ENCODE measurements around the gene STK24. TPM values are rescaled to one million over a fixed set of nuclear protein-coding genes. Genes with fewer than 3 reads are reported as not detected.
"Not testable (repeated sequence)": the region's sequence is repeated elsewhere in the genome, so short reads cannot be mapped to it uniquely, and the experiment has no call there.

The STK24 gene
- total RNA-seq, 1 experiment from 2014 or later = 82.1 TPM

GRCh38 chr13:98569494-98570367, 7.2 kb downstream of the STK24 start:
- not testable (repeated sequence) for H3K27me3 ChIP-seq
- H3K36me3 ChIP-seq = peaks cover 20% of the 10 kb centered on the region

GRCh38 chr13:98568918-98569317, 8.0 kb downstream of the STK24 start:
- DNase-seq = no peak
- H3K9me3 ChIP-seq = no peaks in the 10 kb centered on the region
- H3K27me3 ChIP-seq = no peaks in the 10 kb centered on the region
- H3K4me3 ChIP-seq = no peak overlapping the region
- H3K36me3 ChIP-seq = peaks cover 20% of the 10 kb centered on the region

More at GRCh38 chr13:98569494-98570367, 7.2 kb downstream of the STK24 start:
- not testable (repeated sequence) for H3K4me3 ChIP-seq, H3K9me3 ChIP-seq
- DNase-seq = peak; percentile 43

- Histone ChIP-seq H3K9me3 (no peaks in the 10 kb centered on the region), H3K36me3 (peaks cover 14% of the 10 kb centered on the region), H3K4me3 (no peak overlapping the region), H3K27me3 (no peaks in the 10 kb centered on the region)
- no peak for DNase-seq
Measured at GRCh38 chr13:98567140-98567539, 9.8 kb downstream of the STK24 start.

DNA sequence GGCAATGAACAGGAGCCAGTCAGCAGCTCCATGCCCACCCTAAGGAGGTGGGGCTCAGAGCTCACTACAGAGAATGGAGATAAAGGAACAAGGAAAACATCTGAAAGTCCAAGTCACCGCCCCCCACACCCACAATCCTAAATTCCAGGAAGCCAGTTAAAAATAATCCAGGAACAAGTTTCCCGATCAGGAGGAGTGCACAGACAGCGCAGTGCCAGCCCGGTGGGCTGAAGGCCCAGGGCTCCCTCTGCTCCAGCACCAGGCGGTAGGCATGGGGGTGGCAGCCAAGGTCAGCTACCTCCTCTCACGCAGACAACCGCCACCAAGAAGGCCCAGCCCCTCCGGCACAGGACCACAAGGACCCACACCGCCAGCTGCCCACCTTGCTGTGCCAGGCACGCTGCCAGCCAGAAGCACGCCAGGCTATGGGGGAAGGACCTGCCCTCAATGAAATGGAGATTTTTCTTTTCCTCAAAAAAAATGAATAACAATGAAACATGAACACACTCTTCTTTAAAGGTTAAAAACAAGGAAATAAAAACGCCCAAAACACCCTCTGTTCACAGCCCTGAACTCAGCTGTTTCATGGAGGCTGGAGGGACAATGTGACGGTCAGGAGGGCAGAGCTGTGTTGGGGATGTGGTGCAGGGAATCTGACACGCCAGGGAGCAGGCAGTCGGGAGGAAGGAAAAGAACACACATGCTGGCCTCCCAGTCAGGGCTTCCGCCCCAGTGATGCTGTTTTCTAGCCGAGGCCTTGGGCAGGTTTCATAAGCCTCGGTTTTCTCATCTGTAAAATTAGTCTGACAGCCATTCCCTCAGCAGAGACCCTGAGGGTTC, 11.0 kb downstream of the STK24 start:
- Histone ChIP-seq H3K36me3 (peaks cover 16% of the 10 kb centered on the region), H3K27me3 (no peaks in the 10 kb centered on the region), H3K4me3 (no peak overlapping the region), H3K9me3 (no peaks in the 10 kb centered on the region)
- peak; percentile 47 for DNase-seq

DNA sequence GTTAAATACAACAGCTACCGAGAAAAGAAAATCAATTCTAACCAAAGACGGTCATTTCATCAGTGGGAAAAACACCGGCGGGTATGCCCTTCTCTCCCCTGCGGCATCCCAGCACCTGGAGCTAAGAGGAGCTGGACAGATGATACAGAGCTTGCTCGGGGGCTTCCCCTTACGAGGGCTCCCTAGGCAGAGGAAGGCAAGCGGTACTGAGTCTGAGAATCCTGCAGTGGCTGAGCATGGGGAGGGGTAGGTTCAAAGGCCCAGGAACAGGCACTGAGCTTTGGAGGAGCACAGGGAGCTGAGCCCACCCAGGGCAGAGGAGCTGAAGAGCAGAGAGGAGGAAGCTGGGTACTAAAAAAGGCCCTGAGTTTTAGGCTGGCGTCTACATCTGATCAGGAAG, 12.7 kb downstream of the STK24 start:
- no peaks in the 10 kb centered on the region for H3K9me3 ChIP-seq
- no peaks in the 10 kb centered on the region for H3K27me3 ChIP-seq
- no peak for DNase-seq
- no peak overlapping the region for H3K4me3 ChIP-seq
- H3K36me3 ChIP-seq = peaks cover 16% of the 10 kb centered on the region

GRCh38 chr13:98563071-98563470, 13.8 kb downstream of the STK24 start:
- no peak overlapping the region for H3K4me3 ChIP-seq
- no peaks in the 10 kb centered on the region for H3K27me3 ChIP-seq
- no peak for DNase-seq
- H3K36me3 ChIP-seq = peaks cover 6% of the 10 kb centered on the region
- H3K9me3 ChIP-seq = no peaks in the 10 kb centered on the region

GRCh38 chr13:98559169-98559568, 17.7 kb downstream of the STK24 start:
- Histone ChIP-seq H3K4me3 (no peak overlapping the region), H3K36me3 (peaks cover 2% of the 10 kb centered on the region; the same call in 1 of the 2 replicates), H3K27me3 (no peaks in the 10 kb centered on the region), H3K9me3 (no peaks in the 10 kb centered on the region)
- no peak for DNase-seq

GRCh38 chr13:98557937-98558792, 18.7 kb downstream of the STK24 start:
- DNase-seq = peak; percentile 46
- Histone ChIP-seq H3K36me3 (peaks cover 2% of the 10 kb centered on the region; the same call in 1 of the 2 replicates), H3K27me3 (no peaks in the 10 kb centered on the region), H3K9me3 (no peaks in the 10 kb centered on the region), H3K4me3 (no peak overlapping the region)

DNA sequence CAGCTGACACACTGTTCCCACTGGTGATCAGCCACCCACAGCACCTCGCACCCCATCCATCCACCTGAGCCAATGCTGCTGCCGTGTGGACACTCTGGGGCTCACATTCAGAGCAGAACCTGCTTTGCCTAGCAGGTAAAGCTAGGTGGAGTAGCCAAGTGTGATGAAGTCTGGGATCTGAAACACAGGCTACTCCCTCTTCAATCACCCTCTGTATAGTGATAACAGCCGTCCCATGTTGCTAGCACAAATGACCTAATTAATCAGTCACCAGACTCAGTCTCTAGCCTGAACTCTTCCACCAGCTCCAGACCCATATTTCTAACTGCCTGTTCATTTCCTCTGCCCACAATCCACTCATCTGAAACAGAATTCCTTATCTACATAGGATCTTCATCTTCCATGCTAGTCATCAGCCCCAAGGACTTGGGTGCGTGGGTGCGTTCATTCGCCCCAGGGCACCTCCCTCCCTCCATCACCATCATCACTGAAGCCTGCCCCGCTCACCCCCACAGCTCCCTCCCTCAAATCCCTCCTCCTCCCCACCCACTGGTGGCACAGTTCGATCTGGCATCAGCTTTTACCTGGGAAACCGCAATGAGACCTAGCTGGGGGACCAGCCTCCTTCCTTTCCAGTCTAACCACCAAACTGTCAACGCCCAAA, 19.8 kb downstream of the STK24 start:
- Histone ChIP-seq H3K36me3 (peaks cover 2% of the 10 kb centered on the region; the same call in 1 of the 2 replicates), H3K27me3 (no peaks in the 10 kb centered on the region), H3K9me3 (no peaks in the 10 kb centered on the region; the same call in 1 of the 2 replicates), H3K4me3 (no peak overlapping the region)
- no peak for DNase-seq

DNA sequence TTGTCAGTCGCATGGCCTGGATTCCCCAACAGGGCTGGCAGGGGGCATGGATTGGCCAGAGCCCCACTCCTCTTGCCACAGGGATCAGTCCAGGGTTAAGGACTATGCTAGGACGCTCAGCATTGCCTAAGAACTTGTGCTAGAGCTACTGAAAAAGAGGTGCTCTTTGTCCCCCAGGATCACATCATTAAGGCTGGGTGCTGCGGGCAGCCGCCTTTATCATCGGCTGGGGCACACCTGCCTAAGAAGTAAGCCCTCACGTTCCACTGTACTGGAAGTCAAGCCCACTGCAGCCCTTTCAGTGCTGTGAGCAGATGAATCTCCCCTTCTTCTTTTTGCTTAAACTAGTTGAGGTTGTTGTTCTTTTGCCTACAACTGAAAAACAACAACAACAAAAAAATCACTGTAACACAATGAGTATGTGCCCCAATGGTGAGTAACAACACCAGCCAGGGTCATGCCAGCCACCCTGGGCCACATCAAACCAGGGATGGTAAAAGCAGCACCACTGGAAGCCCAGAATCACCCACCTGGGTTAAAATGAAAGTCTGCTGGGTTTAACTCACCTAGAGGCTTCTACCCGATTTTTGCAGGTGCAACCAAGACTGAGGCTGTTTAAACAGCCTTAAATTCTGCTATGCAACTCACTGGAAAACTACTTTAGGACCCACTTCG, 20.6 kb downstream of the STK24 start:
- Histone ChIP-seq H3K4me3 (no peak overlapping the region), H3K9me3 (no peaks in the 10 kb centered on the region; the same call in 1 of the 2 replicates), H3K27me3 (no peaks in the 10 kb centered on the region), H3K36me3 (peaks cover 10% of the 10 kb centered on the region)
- DNase-seq = no peak

GRCh38 chr13:98549728-98550317, 27.1 kb downstream of the STK24 start:
- Histone ChIP-seq H3K9me3 (peaks cover 8% of the 10 kb centered on the region; the same call in 1 of the 2 replicates), H3K36me3 (peaks cover 27% of the 10 kb centered on the region), H3K27me3 (no peaks in the 10 kb centered on the region), H3K4me3 (no peak overlapping the region)
- DNase-seq = no peak

DNA sequence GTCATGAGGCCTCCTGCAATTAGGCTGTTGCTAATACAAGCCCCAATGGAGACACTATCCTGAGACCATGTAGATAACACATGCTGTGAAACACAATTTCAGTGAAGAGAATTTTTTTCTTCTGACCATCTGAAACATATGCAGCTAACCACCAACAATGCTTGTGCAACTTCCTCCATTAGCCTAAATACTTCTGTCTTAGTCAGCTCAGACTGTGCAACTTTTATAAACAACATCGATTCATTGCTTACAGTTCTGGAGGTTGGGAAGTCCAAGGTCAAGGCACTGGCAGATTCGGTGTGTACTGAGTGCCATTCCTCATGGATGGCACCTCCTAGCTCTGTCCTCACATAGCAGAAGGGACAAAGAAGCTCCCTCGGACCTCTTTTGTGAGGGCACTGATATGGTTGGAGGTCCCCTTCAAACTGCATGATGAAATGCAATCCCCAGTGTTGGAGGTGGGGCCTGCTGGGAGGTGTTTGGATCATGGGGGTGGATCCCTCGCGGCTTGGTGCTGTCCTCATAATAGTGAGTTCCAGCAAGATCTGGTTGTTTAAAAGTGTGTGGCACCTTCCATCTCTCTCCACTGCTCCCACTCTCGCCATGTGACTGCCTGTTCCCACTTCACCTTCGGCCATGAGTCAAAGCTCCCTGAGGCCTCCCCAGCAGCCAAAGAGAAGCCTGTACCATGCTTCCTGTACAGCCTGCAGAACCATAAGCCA, 27.7 kb downstream of the STK24 start:
- H3K9me3 ChIP-seq = peaks cover 8% of the 10 kb centered on the region; the same call in 1 of the 2 replicates
- no peak overlapping the region for H3K4me3 ChIP-seq
- no peaks in the 10 kb centered on the region for H3K27me3 ChIP-seq
- DNase-seq = no peak
- peaks cover 27% of the 10 kb centered on the region for H3K36me3 ChIP-seq

- Histone ChIP-seq H3K36me3 (peaks cover 27% of the 10 kb centered on the region), H3K4me3 (no peak overlapping the region), H3K27me3 (no peaks in the 10 kb centered on the region), H3K9me3 (peaks cover 8% of the 10 kb centered on the region; the same call in 1 of the 2 replicates)
- DNase-seq = no peak
Measured at GRCh38 chr13:98548230-98548629, 28.7 kb downstream of the STK24 start.

DNA sequence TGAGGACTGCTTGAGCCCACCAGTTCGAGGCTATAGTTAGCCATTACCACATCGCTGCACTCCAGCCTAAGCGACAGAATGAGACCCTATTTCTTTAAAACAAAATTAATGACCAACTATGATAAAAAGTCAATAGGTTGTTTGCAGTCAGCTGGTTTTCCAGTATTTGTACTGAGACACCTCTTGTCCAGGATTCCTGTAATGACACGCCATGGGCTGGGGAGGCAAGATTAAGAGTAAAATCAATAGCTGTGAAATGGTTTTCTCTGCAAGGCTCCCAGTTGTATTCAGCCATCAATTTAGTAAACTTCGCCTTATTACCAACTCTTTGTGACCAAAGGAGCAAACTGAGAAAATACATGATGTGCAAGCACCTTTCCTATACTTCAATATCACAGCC, 29.5 kb downstream of the STK24 start:
- no peak for DNase-seq
- Histone ChIP-seq H3K9me3 (peaks cover 8% of the 10 kb centered on the region; the same call in 1 of the 2 replicates), H3K27me3 (no peaks in the 10 kb centered on the region)

More for the DNA sequence above, 29.5 kb downstream of the STK24 start:
- Histone ChIP-seq H3K4me3 (no peak overlapping the region), H3K36me3 (peaks cover 27% of the 10 kb centered on the region)

Measured in MG63 (cell line).